ENCODE data around the gene KCTD5. TPM values are rescaled to one million over a fixed set of nuclear protein-coding genes. Genes with fewer than 3 reads are reported as not detected.
A peak's percentile ranks its signal among the peaks of the same experiment; 100 is the strongest.

Gene KCTD5
- total and polyA plus RNA-seq, 9 of the 15 experiments (the other 6 are each of a cell fraction or from before 2014, with no cell fraction given): 0.73 to 58.3 (median 32.3) TPM

- TF ChIP-seq HINFP (tag; conservative IDR thresholded peaks at IDR 0.05; ENCODE audit: low read depth): no peak
- peak; percentile 78 for TF ChIP-seq FIP1L1 (IDR thresholded peaks at IDR 0.05; ENCODE audit: low read depth, low read length, poor library complexity, severe bottlenecking)
- peak in 1 of 2 experiments; percentile 35; a peak in 2 of 4 replicates for TF ChIP-seq RAD21 (CRISPR knock-in tag; conservative IDR thresholded peaks at IDR 0.05 in 1 of 2, IDR thresholded peaks at IDR 0.05 in 1 of 2)
- TF ChIP-seq E4F1 (CRISPR knock-in tag; IDR thresholded peaks at IDR 0.05; ENCODE audit: borderline replicate concordance): no peak
- no peak for TF ChIP-seq FUS (optimal IDR thresholded peaks at IDR 0.05; ENCODE audit: low read depth, low read length)
- no peak for TF ChIP-seq IRF1 (CRISPR knock-in tag; IDR thresholded peaks at IDR 0.05; ENCODE audit: borderline replicate concordance)
- peak; percentile 91 for TF ChIP-seq RB1 (IDR thresholded peaks at IDR 0.05; ENCODE audit: low read depth)
- peak; percentile 80 for TF ChIP-seq HCFC1 (IDR thresholded peaks at IDR 0.05; ENCODE audit: low read depth, low read length)
- no peak for TF ChIP-seq ZNF212 (CRISPR knock-in tag; IDR thresholded peaks at IDR 0.05)
- TF ChIP-seq ATF2 (CRISPR knock-in tag; IDR thresholded peaks at IDR 0.05): peak; percentile 80; the same call in 1 of the 2 replicates
- peak in 1 of 2 experiments; percentile 58; a peak in 1 of 4 replicates for TF ChIP-seq TEAD1 (CRISPR knock-in tag; IDR thresholded peaks at IDR 0.05)
- no peak for TF ChIP-seq LEF1 (IDR thresholded peaks at IDR 0.05)
- TF ChIP-seq MTA2 (IDR thresholded peaks at IDR 0.05; ENCODE audit: low read depth): no peak
- no peak for TF ChIP-seq THRA (IDR thresholded peaks at IDR 0.05)
- TF ChIP-seq SAFB2 (IDR thresholded peaks at IDR 0.05; ENCODE audit: borderline replicate concordance, low read depth, low read length, severe bottlenecking): no peak
- no peak; the same call in 1 of the 2 replicates for TF ChIP-seq NCOR1 (IDR thresholded peaks at IDR 0.05)
- TF ChIP-seq STAT5A (IDR thresholded peaks at IDR 0.05; ENCODE audit: borderline replicate concordance, low read length): no peak
- no peak for TF ChIP-seq ZNF23 (CRISPR knock-in tag; IDR thresholded peaks at IDR 0.05)
Observed at GRCh38 chr16:2720719-2721633, 38.7 kb downstream of the KCTD5 start (continued).
